ENCODE data around the gene SHISA6. TPM values are rescaled to one million over a fixed set of nuclear protein-coding genes. Genes with fewer than 3 reads are reported as not detected.
A peak's percentile ranks its signal among the peaks of the same experiment; 100 is the strongest.

SHISA6 gene
- total RNA-seq, 1 donor from 2014 or later, result not detected

DNA sequence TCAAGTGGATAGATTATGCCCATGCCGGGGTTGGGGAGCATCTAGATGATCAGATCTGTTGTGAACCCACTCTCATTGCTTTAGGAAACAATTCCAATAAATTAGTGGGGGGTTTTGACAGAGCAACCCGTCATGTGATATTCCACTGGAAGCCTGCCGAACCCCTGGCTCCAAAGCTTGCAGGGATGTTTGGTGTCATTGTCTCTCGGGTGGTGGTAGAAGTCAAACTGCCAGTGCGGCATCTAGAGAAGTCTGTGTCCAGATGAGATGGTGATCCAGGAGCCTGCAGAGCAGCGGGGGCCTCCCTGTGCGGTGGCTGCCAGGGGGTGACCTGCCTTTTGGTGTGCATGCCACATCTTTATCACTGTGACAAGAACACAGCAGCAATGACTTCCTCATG lies 91.7 kb downstream of the SHISA6 start:
- Mint-ChIP-seq H3K4me3 (ENCODE audit: unreplicated experiment) (no peak overlapping the region), H3K27me3 (ENCODE audit: unreplicated experiment) (no peaks in the 10 kb centered on the region), H3K9me3 (ENCODE audit: unreplicated experiment) (no peaks in the 10 kb centered on the region), H3K27ac (ENCODE audit: unreplicated experiment) (no peak overlapping the region), H3K4me1 (ENCODE audit: unreplicated experiment) (peaks cover 32% of the 10 kb centered on the region), H3K36me3 (ENCODE audit: unreplicated experiment) (no peaks in the 10 kb centered on the region)
- peak; percentile 66 for DNase-seq (ENCODE audit: extremely low spot score, unreplicated experiment)
- TF ChIP-seq, protein P1, sequence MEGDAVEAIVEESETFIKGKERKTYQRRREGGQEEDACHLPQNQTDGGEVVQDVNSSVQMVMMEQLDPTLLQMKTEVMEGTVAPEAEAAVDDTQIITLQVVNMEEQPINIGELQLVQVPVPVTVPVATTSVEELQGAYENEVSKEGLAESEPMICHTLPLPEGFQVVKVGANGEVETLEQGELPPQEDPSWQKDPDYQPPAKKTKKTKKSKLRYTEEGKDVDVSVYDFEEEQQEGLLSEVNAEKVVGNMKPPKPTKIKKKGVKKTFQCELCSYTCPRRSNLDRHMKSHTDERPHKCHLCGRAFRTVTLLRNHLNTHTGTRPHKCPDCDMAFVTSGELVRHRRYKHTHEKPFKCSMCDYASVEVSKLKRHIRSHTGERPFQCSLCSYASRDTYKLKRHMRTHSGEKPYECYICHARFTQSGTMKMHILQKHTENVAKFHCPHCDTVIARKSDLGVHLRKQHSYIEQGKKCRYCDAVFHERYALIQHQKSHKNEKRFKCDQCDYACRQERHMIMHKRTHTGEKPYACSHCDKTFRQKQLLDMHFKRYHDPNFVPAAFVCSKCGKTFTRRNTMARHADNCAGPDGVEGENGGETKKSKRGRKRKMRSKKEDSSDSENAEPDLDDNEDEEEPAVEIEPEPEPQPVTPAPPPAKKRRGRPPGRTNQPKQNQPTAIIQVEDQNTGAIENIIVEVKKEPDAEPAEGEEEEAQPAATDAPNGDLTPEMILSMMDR (IDR thresholded peaks at IDR 0.05), result no peak

DNA sequence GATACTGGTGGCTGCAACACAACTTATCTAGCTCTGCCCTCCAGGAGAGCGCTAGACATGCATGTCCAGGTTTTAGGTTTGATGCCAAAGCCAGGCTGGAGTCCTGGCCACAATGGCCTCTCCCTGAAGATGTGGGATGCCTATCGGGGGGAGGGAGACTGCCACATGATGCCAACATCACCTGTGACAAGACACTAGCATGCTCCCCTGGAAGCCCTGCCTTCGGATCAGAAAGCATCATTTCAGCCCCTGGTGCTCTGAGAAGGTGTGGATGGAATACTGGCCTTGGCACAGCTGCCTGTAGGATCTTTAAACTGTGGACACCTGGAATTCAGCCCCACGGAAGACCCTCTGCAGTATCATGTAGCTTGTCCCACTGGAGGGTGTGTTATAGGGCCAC lies 93.5 kb downstream of the SHISA6 start:
- Mint-ChIP-seq H3K27ac (ENCODE audit: unreplicated experiment) (no peak overlapping the region), H3K36me3 (ENCODE audit: unreplicated experiment) (no peaks in the 10 kb centered on the region), H3K4me1 (ENCODE audit: unreplicated experiment) (peaks cover 29% of the 10 kb centered on the region), H3K9me3 (ENCODE audit: unreplicated experiment) (no peaks in the 10 kb centered on the region), H3K27me3 (ENCODE audit: unreplicated experiment) (no peaks in the 10 kb centered on the region), H3K4me3 (ENCODE audit: unreplicated experiment) (no peak overlapping the region)
- peak; percentile 56 for DNase-seq (ENCODE audit: extremely low spot score, unreplicated experiment)
- TF ChIP-seq, protein P1 (IDR thresholded peaks at IDR 0.05), result no peak

DNA sequence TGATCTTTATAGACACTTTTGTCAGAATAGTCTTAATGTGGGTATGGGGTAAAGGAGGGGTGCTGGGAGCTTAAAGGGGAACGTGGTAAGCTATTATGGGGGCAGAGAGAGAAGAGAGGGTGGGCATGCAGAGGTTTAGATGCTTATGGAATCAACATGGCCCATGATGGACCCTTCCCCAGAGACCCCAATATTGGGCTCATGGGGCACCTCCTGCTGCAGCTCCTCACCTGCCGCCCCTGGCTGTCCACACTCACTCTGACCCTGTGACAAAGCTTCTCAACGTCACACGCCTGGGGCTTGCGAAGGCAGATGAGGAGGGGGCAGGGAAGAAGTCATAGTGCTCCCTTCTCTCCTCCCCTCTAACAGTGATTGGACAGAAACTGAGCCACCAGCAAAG lies 95.3 kb downstream of the SHISA6 start:
- Mint-ChIP-seq H3K9me3 (ENCODE audit: unreplicated experiment) (no peaks in the 10 kb centered on the region), H3K27me3 (ENCODE audit: unreplicated experiment) (no peaks in the 10 kb centered on the region), H3K4me3 (ENCODE audit: unreplicated experiment) (no peak overlapping the region), H3K36me3 (ENCODE audit: unreplicated experiment) (no peaks in the 10 kb centered on the region), H3K4me1 (ENCODE audit: unreplicated experiment) (peaks cover 13% of the 10 kb centered on the region), H3K27ac (ENCODE audit: unreplicated experiment) (no peak overlapping the region)
- DNase-seq (ENCODE audit: extremely low spot score, unreplicated experiment), result peak; percentile 53
- TF ChIP-seq, protein P1 (IDR thresholded peaks at IDR 0.05), result no peak

DNA sequence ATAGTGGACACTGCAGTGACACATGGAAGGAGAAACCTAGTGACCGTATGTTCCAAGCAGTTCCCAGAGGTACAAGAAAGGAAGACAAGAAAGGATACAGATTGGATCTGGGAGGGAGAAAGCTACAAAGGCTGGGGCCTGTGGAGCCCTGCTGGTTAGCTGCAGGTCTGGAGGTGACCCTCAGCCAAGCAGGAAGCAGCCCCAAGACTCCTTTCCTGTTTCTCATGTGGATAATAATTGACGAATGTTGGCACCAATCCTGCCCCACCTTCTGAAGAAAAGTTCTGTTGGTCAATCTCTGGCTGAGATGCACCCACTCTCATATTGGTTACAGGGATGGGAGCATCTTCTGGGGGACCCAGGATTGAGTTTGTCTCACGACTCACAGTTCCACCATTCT lies 99.8 kb downstream of the SHISA6 start:
- peak; percentile 32 for DNase-seq (ENCODE audit: extremely low spot score, unreplicated experiment)
- peaks cover 23% of the 10 kb centered on the region for H3K4me1 Mint-ChIP-seq (ENCODE audit: unreplicated experiment)
- no peaks in the 10 kb centered on the region for H3K36me3 Mint-ChIP-seq (ENCODE audit: unreplicated experiment)
- TF ChIP-seq, protein P1 (IDR thresholded peaks at IDR 0.05), result no peak
- no peaks in the 10 kb centered on the region for H3K27me3 Mint-ChIP-seq (ENCODE audit: unreplicated experiment)
- no peak overlapping the region for H3K4me3 Mint-ChIP-seq (ENCODE audit: unreplicated experiment)
- no peak overlapping the region for H3K27ac Mint-ChIP-seq (ENCODE audit: unreplicated experiment)
- no peaks in the 10 kb centered on the region for H3K9me3 Mint-ChIP-seq (ENCODE audit: unreplicated experiment)

DNA sequence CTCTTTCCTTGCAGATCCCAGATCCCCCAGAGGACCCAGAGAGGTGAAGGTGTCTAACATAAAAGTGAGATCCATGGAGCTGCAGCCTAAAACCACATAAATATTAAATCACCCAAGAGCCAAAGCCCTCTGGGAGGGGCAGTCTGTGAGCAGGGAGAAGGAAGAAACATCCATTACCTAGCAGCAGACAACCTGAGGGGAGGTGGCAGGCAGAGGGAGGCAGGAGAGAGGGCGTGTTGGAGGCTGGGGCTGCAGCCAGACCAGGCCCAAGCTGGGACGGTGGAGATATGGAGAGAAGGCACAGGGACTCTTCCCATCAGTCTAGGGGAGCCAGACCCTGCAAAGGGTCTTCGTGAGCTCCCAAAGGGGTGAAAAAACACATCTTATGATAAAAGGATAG lies 101.1 kb downstream of the SHISA6 start:
- H3K4me1 Mint-ChIP-seq (ENCODE audit: unreplicated experiment), result peaks cover 23% of the 10 kb centered on the region
- no peak overlapping the region for H3K4me3 Mint-ChIP-seq (ENCODE audit: unreplicated experiment)
- H3K27ac Mint-ChIP-seq (ENCODE audit: unreplicated experiment), result peak overlapping the region; percentile 39
- no peaks in the 10 kb centered on the region for H3K9me3 Mint-ChIP-seq (ENCODE audit: unreplicated experiment)
- TF ChIP-seq, protein P1 (IDR thresholded peaks at IDR 0.05), result no peak
- no peaks in the 10 kb centered on the region for H3K27me3 Mint-ChIP-seq (ENCODE audit: unreplicated experiment)
- no peaks in the 10 kb centered on the region for H3K36me3 Mint-ChIP-seq (ENCODE audit: unreplicated experiment)
- no peak for DNase-seq (ENCODE audit: extremely low spot score, unreplicated experiment)

Measured in osteocyte (in vitro differentiated cells).